RWPE1 (cell line): ENCODE measurements around the gene TSHB.

ENCODE experiments used
- CTCF ChIA-PET: fragments of 350-600 bp; sonication (Branson Sonifier 250); formaldehyde crosslinking; extraction: SDS; loops from one replicate; lab custom pipeline; 2021; lab: Yijun Ruan, JAX
- POLR2A ChIA-PET: fragments of 400-600 bp; formaldehyde crosslinking; extraction: SDS; loops from one replicate; lab custom pipeline; 2020; ENCODE audit warnings: antibody characterized with exemption; ENCODE audit not compliant: low non-redundant PET; lab: Yijun Ruan, JAX
- DNase-seq: peaks from one replicate; pipeline ENCODE4 v3.0.0; 2012; ENCODE audit warnings: low spot score
- H3K27ac ChIP-seq: fragments of 450-650 bp; 2 replicates; pipeline ENCODE4 v1.5.1; 2017
- TF ChIP-seq, protein P1 (sequence below): fragments of 450-650 bp; conservative IDR thresholded peaks from 2 replicates; pipeline ENCODE4 v1.5.1; 2017; ENCODE audit warnings: low read depth, mild to moderate bottlenecking

Gene TSHB

DNA sequence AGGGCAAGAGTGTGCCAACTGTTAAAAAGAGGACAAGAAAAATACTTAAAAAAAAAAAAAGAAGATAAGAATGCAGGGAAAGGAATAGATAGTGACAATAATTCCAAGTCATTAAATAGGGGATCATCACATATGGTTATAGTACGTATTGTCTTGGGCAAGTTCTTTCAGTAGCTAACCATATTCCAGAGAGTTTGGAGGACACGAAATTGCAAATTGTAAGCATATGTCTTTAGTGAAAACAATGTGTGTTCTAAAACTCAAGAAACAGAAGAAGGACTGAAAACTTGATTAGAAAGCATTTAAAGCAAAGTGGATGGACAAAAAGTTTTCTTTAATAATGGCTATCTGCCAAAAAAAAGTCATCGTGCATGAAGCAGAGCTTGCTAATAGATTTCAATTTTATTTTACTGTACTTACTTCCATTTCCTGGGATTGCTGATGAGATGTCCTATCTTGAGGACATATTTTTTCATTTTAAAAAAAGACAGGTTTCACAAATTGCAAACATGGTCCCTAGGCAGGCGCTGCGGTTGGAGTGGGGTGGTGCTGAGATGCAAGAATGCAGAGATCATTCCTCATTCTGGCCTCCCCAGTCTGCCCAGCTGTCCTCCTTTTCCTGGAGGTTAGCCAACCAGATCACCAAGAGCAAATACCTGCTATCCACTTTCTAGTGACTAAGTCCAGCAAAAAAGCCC is 47.8 kb downstream of the TSHB start:
- ChIA-PET CTCF (no interaction called here), POLR2A (no interaction called here)
- DNase-seq, result no peak
- TF ChIP-seq, protein P1, sequence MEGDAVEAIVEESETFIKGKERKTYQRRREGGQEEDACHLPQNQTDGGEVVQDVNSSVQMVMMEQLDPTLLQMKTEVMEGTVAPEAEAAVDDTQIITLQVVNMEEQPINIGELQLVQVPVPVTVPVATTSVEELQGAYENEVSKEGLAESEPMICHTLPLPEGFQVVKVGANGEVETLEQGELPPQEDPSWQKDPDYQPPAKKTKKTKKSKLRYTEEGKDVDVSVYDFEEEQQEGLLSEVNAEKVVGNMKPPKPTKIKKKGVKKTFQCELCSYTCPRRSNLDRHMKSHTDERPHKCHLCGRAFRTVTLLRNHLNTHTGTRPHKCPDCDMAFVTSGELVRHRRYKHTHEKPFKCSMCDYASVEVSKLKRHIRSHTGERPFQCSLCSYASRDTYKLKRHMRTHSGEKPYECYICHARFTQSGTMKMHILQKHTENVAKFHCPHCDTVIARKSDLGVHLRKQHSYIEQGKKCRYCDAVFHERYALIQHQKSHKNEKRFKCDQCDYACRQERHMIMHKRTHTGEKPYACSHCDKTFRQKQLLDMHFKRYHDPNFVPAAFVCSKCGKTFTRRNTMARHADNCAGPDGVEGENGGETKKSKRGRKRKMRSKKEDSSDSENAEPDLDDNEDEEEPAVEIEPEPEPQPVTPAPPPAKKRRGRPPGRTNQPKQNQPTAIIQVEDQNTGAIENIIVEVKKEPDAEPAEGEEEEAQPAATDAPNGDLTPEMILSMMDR, result no peak
- no peak overlapping the region for H3K27ac ChIP-seq

DNA sequence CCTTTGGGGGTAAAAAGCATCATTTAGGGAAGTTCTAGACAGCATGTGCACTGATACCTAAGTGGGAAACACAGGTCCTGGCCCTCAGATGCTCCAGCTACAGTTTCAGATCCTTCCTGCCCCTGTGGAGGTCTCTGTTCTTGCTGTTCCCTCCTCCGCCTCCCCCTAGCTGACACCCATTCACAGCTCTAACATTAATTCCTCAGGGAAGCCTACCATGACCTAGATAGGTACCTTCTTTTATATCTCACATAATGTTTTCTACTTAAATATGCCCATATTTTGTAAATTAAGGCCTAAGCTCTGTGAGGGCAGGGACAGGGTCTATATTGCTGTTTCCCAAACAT is 48.3 kb downstream of the TSHB start:
- H3K27ac ChIP-seq, result no peak overlapping the region
- TF ChIP-seq, protein P1, result no peak
- CTCF ChIA-PET, result no interaction called here
- DNase-seq, result no peak
- POLR2A ChIA-PET, result no interaction called here

DNA sequence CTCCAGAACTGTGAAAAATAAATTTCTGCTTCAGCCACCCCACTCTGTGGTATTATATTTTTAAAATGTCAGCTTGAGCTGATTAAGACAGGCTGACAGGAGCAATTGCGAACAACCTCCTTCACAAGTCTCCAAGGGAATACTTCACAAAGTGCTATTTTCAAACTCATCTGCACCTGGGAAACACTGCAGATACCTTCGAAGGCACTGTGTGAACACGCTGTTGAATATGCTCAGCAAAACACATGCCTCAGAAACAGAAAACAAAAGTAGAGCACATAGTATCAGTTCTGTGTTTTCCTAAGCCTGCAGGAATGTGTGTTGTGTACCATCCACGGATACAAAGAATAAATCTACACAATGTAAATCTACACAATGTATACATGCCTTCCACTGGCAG is 49.1 kb downstream of the TSHB start:
- no peak overlapping the region for H3K27ac ChIP-seq
- no peak for DNase-seq
- TF ChIP-seq, protein P1, result no peak
- CTCF ChIA-PET, result interaction anchor here (0.7 kb wide), 1 partner anchor 51 kb away, joined by 3 read pairs; no protein-coding TSS in a partner anchor
- POLR2A ChIA-PET, result no interaction called here

DNA sequence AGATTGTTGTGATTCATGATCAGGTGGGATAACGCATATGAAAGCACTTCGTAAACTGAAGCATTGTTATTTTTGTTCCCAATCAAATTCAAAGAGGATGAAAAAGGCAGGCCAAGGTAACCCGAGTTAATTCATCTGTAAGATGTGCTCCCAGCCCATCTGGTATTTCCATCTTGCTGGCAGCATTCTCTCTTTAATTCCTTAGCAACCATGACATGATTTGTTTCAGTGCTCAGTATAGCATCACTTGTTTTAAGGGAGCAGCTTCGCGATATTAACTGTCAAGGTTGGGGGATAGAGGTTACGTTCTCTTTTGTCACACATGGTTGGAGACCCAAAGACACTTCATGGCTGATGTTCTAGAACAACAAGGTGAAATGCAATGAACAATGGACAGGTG is 53.3 kb downstream of the TSHB start:
- ChIA-PET CTCF (interaction anchor here (0.6 kb wide), 1 partner anchor 15 kb away, joined by 3 read pairs; no protein-coding TSS in a partner anchor), POLR2A (no interaction called here)
- TF ChIP-seq, protein P1, result no peak
- no peak overlapping the region for H3K27ac ChIP-seq
- DNase-seq, result no peak
